HEK293T (cell line): ENCODE data around the gene CSF2RB.

ENCODE experiments used
- CTCF ChIA-PET: fragments of 350-600 bp; formaldehyde crosslinking; extraction: SDS; loops from one replicate; lab custom pipeline; 2021; ENCODE audit warnings: antibody characterized with exemption, inconsistent platforms; lab: Yijun Ruan, JAX
- POLR2A ChIA-PET: fragments of 350-600 bp; formaldehyde crosslinking; extraction: SDS; loops from one replicate; lab custom pipeline; 2020; ENCODE audit warnings: antibody characterized with exemption, inconsistent platforms; lab: Yijun Ruan, JAX
- DNase-seq: peaks from one replicate; pipeline ENCODE4 v3.0.0; 2012; ENCODE audit warnings: mixed read lengths; ENCODE audit errors: extremely low spot score
- ARNT ChIP-seq: fragments of 450-650 bp; IDR thresholded peaks from 2 replicates; pipeline ENCODE4 v1.6.1; 2017; ENCODE audit warnings: mild to moderate bottlenecking
- BHLHE40 ChIP-seq: fragments of 450-650 bp; IDR thresholded peaks from 2 replicates; pipeline ENCODE4 v1.6.1; 2016; ENCODE audit warnings: mild to moderate bottlenecking, moderate library complexity, borderline replicate concordance
- CTBP1 ChIP-seq: fragments of 450-650 bp; IDR thresholded peaks from 2 replicates; pipeline ENCODE4 v1.6.1; 2016; ENCODE audit warnings: borderline replicate concordance
- ELF4 ChIP-seq: fragments of 450-650 bp; IDR thresholded peaks from 2 replicates; pipeline ENCODE4 v1.6.1; 2017; ENCODE audit warnings: antibody characterized with exemption
- FOXA1 ChIP-seq: fragments of 450-650 bp; IDR thresholded peaks from 2 replicates; pipeline ENCODE4 v1.6.1; 2016; ENCODE audit warnings: mild to moderate bottlenecking
- FOXK2 ChIP-seq: fragments of 450-650 bp; IDR thresholded peaks from 2 replicates; pipeline ENCODE4 v1.6.1; 2016; ENCODE audit warnings: mild to moderate bottlenecking
- FOXM1 ChIP-seq: fragments of 450-650 bp; IDR thresholded peaks from 2 replicates; pipeline ENCODE4 v1.6.1; 2017; ENCODE audit warnings: mild to moderate bottlenecking, borderline replicate concordance
- HDGF ChIP-seq: fragments of 450-650 bp; IDR thresholded peaks from 2 replicates; pipeline ENCODE4 v1.6.1; 2017; ENCODE audit warnings: antibody characterized with exemption, borderline replicate concordance
- L3MBTL2 ChIP-seq: fragments of 450-650 bp; conservative IDR thresholded peaks from 2 replicates; pipeline ENCODE4 v1.6.1; 2016; ENCODE audit warnings: mild to moderate bottlenecking
- LEF1 ChIP-seq: fragments of 450-650 bp; IDR thresholded peaks from 2 replicates; pipeline ENCODE4 v1.6.1; 2017; ENCODE audit warnings: mild to moderate bottlenecking, borderline replicate concordance
- NFRKB ChIP-seq: fragments of 450-650 bp; IDR thresholded peaks from 2 replicates; pipeline ENCODE4 v1.6.1; 2016; ENCODE audit warnings: mild to moderate bottlenecking, moderate library complexity
- SP1 ChIP-seq: fragments of 450-650 bp; IDR thresholded peaks from 2 replicates; pipeline ENCODE4 v1.6.1; 2017
- SUZ12 ChIP-seq: fragments of 450-650 bp; IDR thresholded peaks from 2 replicates; pipeline ENCODE4 v1.6.1; 2016; ENCODE audit warnings: mild to moderate bottlenecking
- TARDBP ChIP-seq: fragments of 450-650 bp; IDR thresholded peaks from 2 replicates; pipeline ENCODE4 v1.6.1; 2016
- ZNF384 ChIP-seq: fragments of 450-650 bp; IDR thresholded peaks from 2 replicates; pipeline ENCODE4 v1.6.1; 2016
- TF ChIP-seq, protein P1 (sequence below): fragments of 450-650 bp; IDR thresholded peaks from 2 replicates; pipeline ENCODE4 v1.6.1; 2016

Gene CSF2RB

GRCh38 chr22:36951746-36952145 lies 38.3 kb downstream of the CSF2RB start:
- CTCF ChIA-PET, result no interaction called here
- no peak for DNase-seq
- TF ChIP-seq LEF1, result no peak
- no peak for TF ChIP-seq CTBP1
- TF ChIP-seq, protein P1, sequence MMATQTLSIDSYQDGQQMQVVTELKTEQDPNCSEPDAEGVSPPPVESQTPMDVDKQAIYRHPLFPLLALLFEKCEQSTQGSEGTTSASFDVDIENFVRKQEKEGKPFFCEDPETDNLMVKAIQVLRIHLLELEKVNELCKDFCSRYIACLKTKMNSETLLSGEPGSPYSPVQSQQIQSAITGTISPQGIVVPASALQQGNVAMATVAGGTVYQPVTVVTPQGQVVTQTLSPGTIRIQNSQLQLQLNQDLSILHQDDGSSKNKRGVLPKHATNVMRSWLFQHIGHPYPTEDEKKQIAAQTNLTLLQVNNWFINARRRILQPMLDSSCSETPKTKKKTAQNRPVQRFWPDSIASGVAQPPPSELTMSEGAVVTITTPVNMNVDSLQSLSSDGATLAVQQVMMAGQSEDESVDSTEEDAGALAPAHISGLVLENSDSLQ, result no peak
- TF ChIP-seq BHLHE40, result no peak
- no peak for TF ChIP-seq FOXM1
- TF ChIP-seq NFRKB, result no peak
- TF ChIP-seq FOXK2, result no peak
- TF ChIP-seq ELF4, result no peak
- POLR2A ChIA-PET, result no interaction called here

DNA sequence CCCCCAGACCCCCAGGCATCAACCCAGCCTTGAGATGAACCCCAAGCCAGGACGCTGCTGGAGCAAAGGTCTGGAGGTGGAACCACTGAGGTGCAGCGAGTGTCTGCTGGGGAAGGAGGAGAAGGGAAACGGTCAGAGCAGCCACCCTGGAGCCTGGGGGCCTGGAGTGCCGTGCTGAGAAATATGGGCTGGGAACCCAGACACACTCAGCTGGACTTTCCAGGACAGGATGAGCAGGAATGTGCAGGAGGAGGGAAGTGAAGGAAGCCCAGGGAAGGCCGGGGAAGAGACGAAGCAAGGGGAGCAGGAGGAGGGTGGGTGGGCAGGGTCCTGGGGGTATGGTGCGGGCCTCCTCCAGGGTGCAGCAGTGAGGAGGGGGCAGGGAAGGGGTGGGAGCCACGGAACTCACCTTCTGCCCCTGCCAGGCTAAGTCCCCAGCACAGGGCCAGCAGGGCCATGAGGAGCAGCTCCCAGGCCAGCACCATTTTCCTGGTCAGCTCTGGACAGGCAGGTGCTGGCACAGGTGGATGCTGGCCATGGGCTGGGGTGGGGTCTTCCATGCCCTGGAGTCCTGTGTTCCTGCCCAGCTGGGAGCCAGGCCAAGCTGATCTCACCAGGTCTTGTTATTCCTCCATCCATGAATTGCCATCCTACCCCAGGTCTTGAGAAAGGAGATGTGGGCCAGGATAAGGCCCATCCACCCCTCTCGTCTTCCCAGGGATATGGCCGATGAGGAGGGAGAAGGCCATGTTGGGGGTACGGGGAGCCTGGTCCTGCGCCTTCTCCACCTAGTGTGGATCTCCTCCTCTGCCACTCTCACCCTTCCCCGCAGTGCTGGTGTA lies 40.0 kb downstream of the CSF2RB start:
- no peak for DNase-seq
- POLR2A ChIA-PET, result no interaction called here

DNA sequence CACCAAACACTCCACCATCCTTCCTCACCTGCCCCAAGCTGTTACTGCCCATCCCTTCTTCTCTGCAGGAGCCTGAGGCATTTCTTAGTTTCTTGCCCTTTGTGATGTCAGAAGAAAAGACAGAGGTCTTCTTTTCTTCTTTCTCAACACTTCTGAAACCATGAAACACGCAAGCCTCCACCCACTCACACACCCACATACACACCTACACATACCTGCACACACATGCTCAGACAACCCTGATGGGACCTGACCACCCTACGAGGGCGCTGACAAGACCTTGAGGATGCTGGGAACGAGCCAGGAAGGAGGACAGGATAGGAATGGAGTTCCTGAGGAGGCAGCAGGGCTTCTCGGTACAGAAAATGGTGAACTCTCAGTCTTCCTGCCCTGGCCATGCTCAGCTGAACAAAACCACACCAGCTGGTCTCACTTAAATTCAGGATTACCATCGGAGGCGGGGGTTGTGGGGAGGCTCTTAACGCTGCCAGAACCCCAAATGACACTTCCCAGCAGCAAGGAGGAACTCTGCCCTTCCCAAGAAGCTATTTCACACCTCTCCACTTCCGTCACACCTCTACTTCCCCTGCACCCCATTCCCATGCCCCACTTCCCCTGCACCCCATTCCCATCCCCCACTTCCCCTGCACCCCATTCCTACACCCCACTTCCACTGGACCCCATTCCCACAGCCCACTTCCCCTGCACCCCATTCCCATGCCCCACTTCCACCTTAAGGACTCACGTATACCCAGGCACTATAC lies 41.0 kb downstream of the CSF2RB start:
- CTCF ChIA-PET, result no interaction called here
- no peak for TF ChIP-seq ELF4
- no peak for TF ChIP-seq CTBP1
- no peak for TF ChIP-seq FOXM1
- TF ChIP-seq FOXA1, result no peak
- no peak for TF ChIP-seq HDGF
- TF ChIP-seq SP1, result no peak
- TF ChIP-seq FOXK2, result no peak
- no peak for TF ChIP-seq NFRKB
- TF ChIP-seq ZNF384, result no peak
- TF ChIP-seq ARNT, result no peak
- TF ChIP-seq BHLHE40, result no peak
- POLR2A ChIA-PET, result no interaction called here
- no peak for DNase-seq

More for the DNA sequence above, 40.0 kb downstream of the CSF2RB start:
- TF ChIP-seq CTBP1 (no peak), LEF1 (no peak), FOXM1 (no peak), FOXA1 (no peak), L3MBTL2 (no peak), SP1 (no peak), BHLHE40 (no peak), NFRKB (no peak), TARDBP (no peak)
- TF ChIP-seq, protein P1, result no peak
- CTCF ChIA-PET, result no interaction called here

DNA sequence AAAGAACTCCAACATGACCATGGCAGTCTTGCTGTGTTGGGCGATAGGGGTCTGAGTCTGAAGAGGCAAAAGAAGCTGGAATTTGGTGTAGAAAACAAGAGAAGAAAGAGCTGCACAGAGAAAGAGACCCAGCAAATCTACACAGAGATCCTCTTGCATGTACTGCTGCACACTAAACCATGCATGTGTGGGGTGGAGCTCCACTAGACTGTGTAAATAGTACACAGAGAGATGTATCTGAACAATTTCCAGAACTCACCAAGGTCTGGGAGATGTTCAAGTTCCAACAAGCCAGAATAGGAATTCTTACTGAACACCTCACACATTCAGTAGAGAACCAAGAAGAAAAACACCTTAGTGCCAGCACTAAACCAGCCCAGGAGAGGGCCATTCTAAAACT lies 42.3 kb downstream of the CSF2RB start:
- POLR2A ChIA-PET, result no interaction called here
- CTCF ChIA-PET, result interaction anchor here (1.7 kb wide), 1 partner anchor 100 kb away, joined by 5 read pairs; no protein-coding TSS in a partner anchor
- DNase-seq, result no peak
- TF ChIP-seq ELF4, result no peak
- no peak for TF ChIP-seq SP1
- no peak for TF ChIP-seq CTBP1
- no peak for TF ChIP-seq LEF1
- TF ChIP-seq ARNT, result no peak
- TF ChIP-seq FOXM1, result no peak
- TF ChIP-seq TARDBP, result no peak
- no peak for TF ChIP-seq L3MBTL2
- no peak for TF ChIP-seq BHLHE40
- no peak for TF ChIP-seq FOXK2
- TF ChIP-seq, protein P1, result no peak
- TF ChIP-seq ZNF384, result no peak
- no peak for TF ChIP-seq HDGF
- TF ChIP-seq NFRKB, result no peak
- TF ChIP-seq SUZ12, result no peak
- TF ChIP-seq FOXA1, result no peak

- ChIA-PET POLR2A (no interaction called here), CTCF (no interaction called here)
- no peak for DNase-seq
- TF ChIP-seq HDGF (no peak), LEF1 (no peak), SUZ12 (no peak), CTBP1 (no peak), NFRKB (no peak), TARDBP (no peak), L3MBTL2 (no peak), ARNT (no peak), SP1 (no peak), BHLHE40 (no peak), ELF4 (no peak), FOXA1 (no peak), ZNF384 (no peak), FOXK2 (no peak), FOXM1 (no peak)
- TF ChIP-seq, protein P1, result no peak
These were observed 44.9 kb downstream of the CSF2RB start for GRCh38 chr22:36958366-36958765.
